ENCODE measurements around the gene IL15RA. TPM values are rescaled to one million over a fixed set of nuclear protein-coding genes. Genes with fewer than 3 reads are reported as not detected.

The IL15RA gene
- total and polyA plus RNA-seq, 10 of the 15 experiments (the other 5 are each of a cell fraction or from before 2014, with no cell fraction given), result 2.0 to 14.8 (median 12.1) TPM

DNA sequence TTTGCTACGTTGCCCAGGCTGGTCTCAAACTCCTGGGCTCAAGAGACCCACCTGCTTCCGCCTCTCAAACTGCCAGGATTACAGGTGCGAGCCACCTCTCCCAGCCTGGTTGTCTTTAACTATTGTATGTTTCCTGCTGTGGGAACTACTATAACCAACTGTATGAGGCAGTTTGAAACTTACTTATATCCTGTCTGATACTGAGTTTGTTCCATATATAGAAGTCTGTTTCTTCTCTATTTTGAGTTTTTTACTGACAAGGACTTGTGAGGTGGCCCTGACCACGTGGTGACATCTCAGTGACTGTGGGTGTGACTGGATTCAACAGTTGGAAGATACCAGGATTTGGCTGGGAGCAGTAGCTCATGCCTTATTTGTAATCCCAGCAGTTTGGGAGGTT lies 73.1 kb downstream of the IL15RA start (continued):
- TF ChIP-seq, protein P1, sequence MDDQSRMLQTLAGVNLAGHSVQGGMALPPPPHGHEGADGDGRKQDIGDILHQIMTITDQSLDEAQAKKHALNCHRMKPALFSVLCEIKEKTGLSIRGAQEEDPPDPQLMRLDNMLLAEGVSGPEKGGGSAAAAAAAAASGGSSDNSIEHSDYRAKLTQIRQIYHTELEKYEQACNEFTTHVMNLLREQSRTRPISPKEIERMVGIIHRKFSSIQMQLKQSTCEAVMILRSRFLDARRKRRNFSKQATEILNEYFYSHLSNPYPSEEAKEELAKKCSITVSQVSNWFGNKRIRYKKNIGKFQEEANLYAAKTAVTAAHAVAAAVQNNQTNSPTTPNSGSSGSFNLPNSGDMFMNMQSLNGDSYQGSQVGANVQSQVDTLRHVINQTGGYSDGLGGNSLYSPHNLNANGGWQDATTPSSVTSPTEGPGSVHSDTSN (IDR thresholded peaks at IDR 0.05; ENCODE audit: insufficient replicate concordance, low read depth, low read length), result no peak
- TF ChIP-seq MEF2A (IDR thresholded peaks at IDR 0.05; ENCODE audit: insufficient read depth, low read depth, low read length), result peak; percentile 97
- TF ChIP-seq ZNF207 (IDR thresholded peaks at IDR 0.05; ENCODE audit: borderline replicate concordance), result no peak; the same call in 1 of the 2 replicates
- TF ChIP-seq SUZ12 (IDR thresholded peaks at IDR 0.05; ENCODE audit: unreplicated experiment), result no peak
- no peak for TF ChIP-seq CEBPB (IDR thresholded peaks at IDR 0.05; ENCODE audit: borderline replicate concordance in 1 of 2, low read depth in 2 of 2, low read length in 2 of 2)
- no peak for TF ChIP-seq ZZZ3 (IDR thresholded peaks at IDR 0.05; ENCODE audit: control insufficient read depth, insufficient read length, low read depth)
- TF ChIP-seq SREBF2 (IDR thresholded peaks at IDR 0.05; ENCODE audit: low read length), result no peak
- TF ChIP-seq POLR2AphosphoS2 (IDR thresholded peaks at IDR 0.05; ENCODE audit: low read depth, low read length), result no peak
- TF ChIP-seq ZBED1 (IDR thresholded peaks at IDR 0.05; ENCODE audit: borderline replicate concordance), result peak; percentile 45; the same call in 1 of the 2 replicates
- TF ChIP-seq, protein P2, sequence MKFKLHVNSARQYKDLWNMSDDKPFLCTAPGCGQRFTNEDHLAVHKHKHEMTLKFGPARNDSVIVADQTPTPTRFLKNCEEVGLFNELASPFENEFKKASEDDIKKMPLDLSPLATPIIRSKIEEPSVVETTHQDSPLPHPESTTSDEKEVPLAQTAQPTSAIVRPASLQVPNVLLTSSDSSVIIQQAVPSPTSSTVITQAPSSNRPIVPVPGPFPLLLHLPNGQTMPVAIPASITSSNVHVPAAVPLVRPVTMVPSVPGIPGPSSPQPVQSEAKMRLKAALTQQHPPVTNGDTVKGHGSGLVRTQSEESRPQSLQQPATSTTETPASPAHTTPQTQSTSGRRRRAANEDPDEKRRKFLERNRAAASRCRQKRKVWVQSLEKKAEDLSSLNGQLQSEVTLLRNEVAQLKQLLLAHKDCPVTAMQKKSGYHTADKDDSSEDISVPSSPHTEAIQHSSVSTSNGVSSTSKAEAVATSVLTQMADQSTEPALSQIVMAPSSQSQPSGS (IDR thresholded peaks at IDR 0.05; ENCODE audit: low read length), result peak; percentile 73; the same call in 1 of the 2 replicates
- TF ChIP-seq ZNF217 (IDR thresholded peaks at IDR 0.05), result no peak
- no peak for TF ChIP-seq BACH1 (IDR thresholded peaks at IDR 0.05; ENCODE audit: borderline replicate concordance)
- TF ChIP-seq, protein P3, sequence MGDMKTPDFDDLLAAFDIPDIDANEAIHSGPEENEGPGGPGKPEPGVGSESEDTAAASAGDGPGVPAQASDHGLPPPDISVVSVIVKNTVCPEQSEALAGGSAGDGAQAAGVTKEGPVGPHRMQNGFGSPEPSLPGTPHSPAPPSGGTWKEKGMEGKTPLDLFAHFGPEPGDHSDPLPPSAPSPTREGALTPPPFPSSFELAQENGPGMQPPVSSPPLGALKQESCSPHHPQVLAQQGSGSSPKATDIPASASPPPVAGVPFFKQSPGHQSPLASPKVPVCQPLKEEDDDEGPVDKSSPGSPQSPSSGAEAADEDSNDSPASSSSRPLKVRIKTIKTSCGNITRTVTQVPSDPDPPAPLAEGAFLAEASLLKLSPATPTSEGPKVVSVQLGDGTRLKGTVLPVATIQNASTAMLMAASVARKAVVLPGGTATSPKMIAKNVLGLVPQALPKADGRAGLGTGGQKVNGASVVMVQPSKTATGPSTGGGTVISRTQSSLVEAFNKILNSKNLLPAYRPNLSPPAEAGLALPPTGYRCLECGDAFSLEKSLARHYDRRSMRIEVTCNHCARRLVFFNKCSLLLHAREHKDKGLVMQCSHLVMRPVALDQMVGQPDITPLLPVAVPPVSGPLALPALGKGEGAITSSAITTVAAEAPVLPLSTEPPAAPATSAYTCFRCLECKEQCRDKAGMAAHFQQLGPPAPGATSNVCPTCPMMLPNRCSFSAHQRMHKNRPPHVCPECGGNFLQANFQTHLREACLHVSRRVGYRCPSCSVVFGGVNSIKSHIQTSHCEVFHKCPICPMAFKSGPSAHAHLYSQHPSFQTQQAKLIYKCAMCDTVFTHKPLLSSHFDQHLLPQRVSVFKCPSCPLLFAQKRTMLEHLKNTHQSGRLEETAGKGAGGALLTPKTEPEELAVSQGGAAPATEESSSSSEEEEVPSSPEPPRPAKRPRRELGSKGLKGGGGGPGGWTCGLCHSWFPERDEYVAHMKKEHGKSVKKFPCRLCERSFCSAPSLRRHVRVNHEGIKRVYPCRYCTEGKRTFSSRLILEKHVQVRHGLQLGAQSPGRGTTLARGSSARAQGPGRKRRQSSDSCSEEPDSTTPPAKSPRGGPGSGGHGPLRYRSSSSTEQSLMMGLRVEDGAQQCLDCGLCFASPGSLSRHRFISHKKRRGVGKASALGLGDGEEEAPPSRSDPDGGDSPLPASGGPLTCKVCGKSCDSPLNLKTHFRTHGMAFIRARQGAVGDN (IDR thresholded peaks at IDR 0.05), result no peak
- TF ChIP-seq IKZF2 (IDR thresholded peaks at IDR 0.05), result peak; percentile 43 to 56
- no peak for TF ChIP-seq HDGF (IDR thresholded peaks at IDR 0.05)
- TF ChIP-seq, protein P4, sequence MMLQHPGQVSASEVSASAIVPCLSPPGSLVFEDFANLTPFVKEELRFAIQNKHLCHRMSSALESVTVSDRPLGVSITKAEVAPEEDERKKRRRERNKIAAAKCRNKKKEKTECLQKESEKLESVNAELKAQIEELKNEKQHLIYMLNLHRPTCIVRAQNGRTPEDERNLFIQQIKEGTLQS (IDR thresholded peaks at IDR 0.05; ENCODE audit: borderline replicate concordance, extremely low read depth, low read depth, low read length), result no peak
- TF ChIP-seq ATF7 (IDR thresholded peaks at IDR 0.05; ENCODE audit: low read depth), result no peak
- TF ChIP-seq, protein P5, sequence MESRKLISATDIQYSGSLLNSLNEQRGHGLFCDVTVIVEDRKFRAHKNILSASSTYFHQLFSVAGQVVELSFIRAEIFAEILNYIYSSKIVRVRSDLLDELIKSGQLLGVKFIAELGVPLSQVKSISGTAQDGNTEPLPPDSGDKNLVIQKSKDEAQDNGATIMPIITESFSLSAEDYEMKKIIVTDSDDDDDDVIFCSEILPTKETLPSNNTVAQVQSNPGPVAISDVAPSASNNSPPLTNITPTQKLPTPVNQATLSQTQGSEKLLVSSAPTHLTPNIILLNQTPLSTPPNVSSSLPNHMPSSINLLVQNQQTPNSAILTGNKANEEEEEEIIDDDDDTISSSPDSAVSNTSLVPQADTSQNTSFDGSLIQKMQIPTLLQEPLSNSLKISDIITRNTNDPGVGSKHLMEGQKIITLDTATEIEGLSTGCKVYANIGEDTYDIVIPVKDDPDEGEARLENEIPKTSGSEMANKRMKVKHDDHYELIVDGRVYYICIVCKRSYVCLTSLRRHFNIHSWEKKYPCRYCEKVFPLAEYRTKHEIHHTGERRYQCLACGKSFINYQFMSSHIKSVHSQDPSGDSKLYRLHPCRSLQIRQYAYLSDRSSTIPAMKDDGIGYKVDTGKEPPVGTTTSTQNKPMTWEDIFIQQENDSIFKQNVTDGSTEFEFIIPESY (IDR thresholded peaks at IDR 0.05), result no peak
- no peak for TF ChIP-seq BRCA1 (IDR thresholded peaks at IDR 0.05; ENCODE audit: low read depth, low read length)
- TF ChIP-seq, protein P6, sequence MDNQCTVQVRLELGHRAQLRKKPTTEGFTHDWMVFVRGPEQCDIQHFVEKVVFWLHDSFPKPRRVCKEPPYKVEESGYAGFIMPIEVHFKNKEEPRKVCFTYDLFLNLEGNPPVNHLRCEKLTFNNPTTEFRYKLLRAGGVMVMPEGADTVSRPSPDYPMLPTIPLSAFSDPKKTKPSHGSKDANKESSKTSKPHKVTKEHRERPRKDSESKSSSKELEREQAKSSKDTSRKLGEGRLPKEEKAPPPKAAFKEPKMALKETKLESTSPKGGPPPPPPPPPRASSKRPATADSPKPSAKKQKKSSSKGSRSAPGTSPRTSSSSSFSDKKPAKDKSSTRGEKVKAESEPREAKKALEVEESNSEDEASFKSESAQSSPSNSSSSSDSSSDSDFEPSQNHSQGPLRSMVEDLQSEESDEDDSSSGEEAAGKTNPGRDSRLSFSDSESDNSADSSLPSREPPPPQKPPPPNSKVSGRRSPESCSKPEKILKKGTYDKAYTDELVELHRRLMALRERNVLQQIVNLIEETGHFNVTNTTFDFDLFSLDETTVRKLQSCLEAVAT (IDR thresholded peaks at IDR 0.05), result 0 out of 2 replicates have a peak, but pooled peaks have one; percentile 38
- no peak for TF ChIP-seq EZH2 (IDR thresholded peaks at IDR 0.05; ENCODE audit: borderline replicate concordance, control insufficient read depth, low read depth, low read length)

All from GM12878 (cell line).